Measurements from ENCODE around the gene CLEC3A. TPM values are rescaled to one million over a fixed set of nuclear protein-coding genes. Genes with fewer than 3 reads are reported as not detected.
A peak's percentile ranks its signal among the peaks of the same experiment; 100 is the strongest.

Gene CLEC3A
- total and polyA plus RNA-seq, 4 donors = not detected

DNA sequence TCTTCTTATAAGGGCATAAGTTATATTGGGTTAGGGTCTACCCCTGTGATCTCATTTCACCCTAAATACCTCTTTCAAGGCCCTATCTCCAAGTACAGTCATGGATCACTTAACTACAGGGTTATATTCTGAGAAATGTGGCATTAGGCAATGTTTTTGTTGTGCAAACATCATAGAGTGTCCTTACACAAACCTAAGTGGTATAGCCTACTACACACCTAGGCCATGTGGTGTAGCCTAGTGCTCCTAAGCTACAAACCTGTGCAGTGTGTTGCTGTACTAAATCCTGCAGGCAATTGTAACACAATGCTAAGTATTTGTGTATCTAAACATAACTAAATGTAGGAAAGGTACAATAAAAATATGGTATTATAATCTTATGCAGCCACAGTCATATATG is 18.0 kb downstream of the CLEC3A start:
- no peak overlapping the region for H3K27ac ChIP-seq (ENCODE audit: low read depth in 1 of 2, low read length in 1 of 2)
- no peak for DNase-seq
- no peak for ATAC-seq (ENCODE audit: insufficient read depth, low FRiP score)
- no peaks in the 10 kb centered on the region for H3K4me1 ChIP-seq (ENCODE audit: control insufficient read depth in 5 of 5, insufficient read depth in 5 of 5, low read length in 5 of 5)
- no peaks in the 10 kb centered on the region for H3K9me3 ChIP-seq (ENCODE audit: control insufficient read depth in 4 of 4, insufficient read depth in 3 of 4, low read length in 3 of 4)
- TF ChIP-seq, protein P1, sequence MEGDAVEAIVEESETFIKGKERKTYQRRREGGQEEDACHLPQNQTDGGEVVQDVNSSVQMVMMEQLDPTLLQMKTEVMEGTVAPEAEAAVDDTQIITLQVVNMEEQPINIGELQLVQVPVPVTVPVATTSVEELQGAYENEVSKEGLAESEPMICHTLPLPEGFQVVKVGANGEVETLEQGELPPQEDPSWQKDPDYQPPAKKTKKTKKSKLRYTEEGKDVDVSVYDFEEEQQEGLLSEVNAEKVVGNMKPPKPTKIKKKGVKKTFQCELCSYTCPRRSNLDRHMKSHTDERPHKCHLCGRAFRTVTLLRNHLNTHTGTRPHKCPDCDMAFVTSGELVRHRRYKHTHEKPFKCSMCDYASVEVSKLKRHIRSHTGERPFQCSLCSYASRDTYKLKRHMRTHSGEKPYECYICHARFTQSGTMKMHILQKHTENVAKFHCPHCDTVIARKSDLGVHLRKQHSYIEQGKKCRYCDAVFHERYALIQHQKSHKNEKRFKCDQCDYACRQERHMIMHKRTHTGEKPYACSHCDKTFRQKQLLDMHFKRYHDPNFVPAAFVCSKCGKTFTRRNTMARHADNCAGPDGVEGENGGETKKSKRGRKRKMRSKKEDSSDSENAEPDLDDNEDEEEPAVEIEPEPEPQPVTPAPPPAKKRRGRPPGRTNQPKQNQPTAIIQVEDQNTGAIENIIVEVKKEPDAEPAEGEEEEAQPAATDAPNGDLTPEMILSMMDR (IDR thresholded peaks at IDR 0.05; ENCODE audit: control extremely low read depth, extremely low read depth) = no peak
- no peak overlapping the region for H3K9ac ChIP-seq (ENCODE audit: insufficient read depth in 1 of 2, low read length in 2 of 2)
- no peak overlapping the region for H3K4me3 ChIP-seq
- no peaks in the 10 kb centered on the region for H3K36me3 ChIP-seq (ENCODE audit: control insufficient read depth in 4 of 4, insufficient read depth in 4 of 4, low read length in 4 of 4)
- peaks cover 0 to 5% (median 0%) of the 10 kb centered on the region in 3 donors for H3K27me3 ChIP-seq (ENCODE audit: control insufficient read depth in 3 of 3, insufficient read depth in 3 of 3, low read length in 2 of 3)

DNA sequence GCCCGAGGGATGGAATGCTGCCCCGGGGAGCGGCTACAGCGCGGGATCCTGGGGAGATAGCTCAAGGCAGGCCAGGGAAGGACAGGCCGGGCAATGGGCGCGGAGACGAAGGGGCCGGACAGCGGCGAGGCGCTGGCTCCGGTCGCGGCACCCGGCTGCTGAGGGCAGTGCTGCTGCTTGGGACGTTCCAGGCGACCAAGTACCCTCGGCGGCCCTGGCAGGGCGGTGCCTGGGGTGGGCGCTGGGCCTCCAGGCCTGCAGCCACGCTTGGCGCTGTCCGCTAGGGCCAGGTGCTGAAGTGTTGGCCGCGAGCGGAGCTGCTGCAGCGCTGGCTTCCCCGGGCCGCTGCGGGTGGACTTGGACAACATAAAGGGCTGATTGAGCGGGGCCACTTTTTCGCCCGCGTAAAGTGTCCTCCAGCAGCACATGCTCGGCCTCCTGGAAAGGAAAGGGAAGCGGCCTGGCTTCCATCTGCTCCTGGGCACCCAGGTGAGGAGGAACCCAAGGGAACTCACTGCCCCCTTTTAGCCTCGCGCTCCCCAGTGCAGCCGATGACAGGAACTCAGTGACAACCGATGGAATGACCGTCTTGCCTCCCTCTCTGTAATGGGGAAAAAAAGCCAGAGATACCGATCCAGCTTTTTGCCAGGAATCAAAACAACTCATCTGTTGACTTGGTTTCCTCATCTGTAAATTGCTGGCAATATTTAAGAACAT is 23.7 kb downstream of the CLEC3A start:
- DNase-seq = peak; percentile 90 to 95 (median 93)
- Histone ChIP-seq H3K36me3 (ENCODE audit: control insufficient read depth in 4 of 4, insufficient read depth in 4 of 4, low read length in 4 of 4) (no peaks in the 10 kb centered on the region), H3K9ac (ENCODE audit: insufficient read depth in 1 of 2, low read length in 2 of 2) (no peak overlapping the region), H3K4me1 (ENCODE audit: control insufficient read depth in 5 of 5, insufficient read depth in 5 of 5, low read length in 5 of 5) (peaks cover 0 to 6% (median 0%) of the 10 kb centered on the region in 5 donors), H3K4me3 (no peak overlapping the region), H3K9me3 (ENCODE audit: control insufficient read depth in 4 of 4, insufficient read depth in 3 of 4, low read length in 3 of 4) (peaks cover 0 to 3% (median 0%) of the 10 kb centered on the region in 4 donors), H3K27me3 (ENCODE audit: control insufficient read depth in 3 of 3, insufficient read depth in 3 of 3, low read length in 2 of 3) (peaks cover 0 to 5% (median 3%) of the 10 kb centered on the region in 3 donors), H3K27ac (ENCODE audit: low read depth in 1 of 2, low read length in 1 of 2) (no peak overlapping the region)
- TF ChIP-seq, protein P1 (IDR thresholded peaks at IDR 0.05; ENCODE audit: control extremely low read depth, extremely low read depth) = no peak
- 11 to 12% methylated on average over 45 of the region's 45 CpGs for WGBS, 2 donors
- peak; percentile 93 for ATAC-seq (ENCODE audit: insufficient read depth, low FRiP score)

DNA sequence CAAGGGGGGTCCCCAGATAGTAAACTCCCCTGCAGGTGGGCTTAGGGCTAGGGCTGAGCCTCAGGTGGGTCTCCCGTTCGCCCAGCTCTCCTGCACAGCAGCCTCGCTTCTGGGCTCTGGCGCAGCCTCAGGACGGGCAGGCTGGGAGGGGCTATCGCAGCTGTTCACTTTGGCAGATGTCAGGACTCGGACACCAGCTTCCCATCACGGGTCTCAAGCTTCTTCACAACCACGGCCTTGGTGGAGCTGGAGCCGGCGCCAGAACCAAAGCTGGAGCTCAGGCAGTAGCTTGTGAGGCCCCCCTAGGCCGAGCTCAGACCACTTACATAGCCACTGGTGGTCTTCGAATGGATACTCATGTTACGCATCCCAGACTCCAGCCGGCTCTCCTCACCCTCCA is 26.0 kb downstream of the CLEC3A start:
- no peak overlapping the region for H3K9ac ChIP-seq (ENCODE audit: insufficient read depth in 1 of 2, low read length in 2 of 2)
- no peak overlapping the region for H3K4me3 ChIP-seq
- H3K27ac ChIP-seq (ENCODE audit: low read depth in 1 of 2, low read length in 1 of 2) = no peak overlapping the region
- WGBS, 2 donors = 86 to 87% methylated on average over 15 of the region's 15 CpGs
- peaks cover 0 to 5% (median 3%) of the 10 kb centered on the region in 3 donors for H3K27me3 ChIP-seq (ENCODE audit: control insufficient read depth in 3 of 3, insufficient read depth in 3 of 3, low read length in 2 of 3)
- ATAC-seq (ENCODE audit: insufficient read depth, low FRiP score) (no peak), DNase-seq (no peak)
- no peaks in the 10 kb centered on the region for H3K36me3 ChIP-seq (ENCODE audit: control insufficient read depth in 4 of 4, insufficient read depth in 4 of 4, low read length in 4 of 4)
- TF ChIP-seq, protein P1 (IDR thresholded peaks at IDR 0.05; ENCODE audit: control extremely low read depth, extremely low read depth) = no peak
- H3K9me3 ChIP-seq (ENCODE audit: control insufficient read depth in 4 of 4, insufficient read depth in 3 of 4, low read length in 3 of 4) = peaks cover 0 to 3% (median 0%) of the 10 kb centered on the region in 4 donors
- H3K4me1 ChIP-seq (ENCODE audit: control insufficient read depth in 5 of 5, insufficient read depth in 5 of 5, low read length in 5 of 5) = peaks cover 0 to 6% (median 0%) of the 10 kb centered on the region in 5 donors

Data from lung (tissue), 12 donors.